DMS79 (cell line): ENCODE measurements around the gene IGF2BP1.
"Not testable (repeated sequence)": the region's sequence is repeated elsewhere in the genome, so short reads cannot be mapped to it uniquely, and the experiment has no call there.

Experiments
- DNase-seq: peaks from one replicate; lab custom pipeline; 2025; lab: John Stamatoyannopoulos, UW

IGF2BP1 gene

DNA sequence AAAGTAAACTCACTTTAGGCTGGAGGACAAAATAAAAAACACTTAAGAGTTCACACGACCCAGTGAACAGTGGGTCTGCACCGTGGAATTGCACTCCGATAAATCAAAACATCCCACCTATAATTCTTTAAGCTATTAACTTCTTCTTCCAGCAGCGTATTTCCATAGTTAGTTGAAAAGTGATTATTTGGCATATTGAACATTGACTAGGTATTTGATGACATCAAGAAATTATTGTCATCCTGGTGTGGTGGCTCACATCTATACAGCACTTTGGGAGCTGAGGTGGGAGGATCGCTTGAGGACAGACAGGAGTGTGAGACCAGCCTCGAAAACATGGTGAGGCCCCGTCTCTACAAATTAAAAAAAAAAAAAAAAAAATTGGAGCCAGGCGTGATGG lies 23.4 kb downstream of the IGF2BP1 start:
- DNase-seq, result no peak

DNA sequence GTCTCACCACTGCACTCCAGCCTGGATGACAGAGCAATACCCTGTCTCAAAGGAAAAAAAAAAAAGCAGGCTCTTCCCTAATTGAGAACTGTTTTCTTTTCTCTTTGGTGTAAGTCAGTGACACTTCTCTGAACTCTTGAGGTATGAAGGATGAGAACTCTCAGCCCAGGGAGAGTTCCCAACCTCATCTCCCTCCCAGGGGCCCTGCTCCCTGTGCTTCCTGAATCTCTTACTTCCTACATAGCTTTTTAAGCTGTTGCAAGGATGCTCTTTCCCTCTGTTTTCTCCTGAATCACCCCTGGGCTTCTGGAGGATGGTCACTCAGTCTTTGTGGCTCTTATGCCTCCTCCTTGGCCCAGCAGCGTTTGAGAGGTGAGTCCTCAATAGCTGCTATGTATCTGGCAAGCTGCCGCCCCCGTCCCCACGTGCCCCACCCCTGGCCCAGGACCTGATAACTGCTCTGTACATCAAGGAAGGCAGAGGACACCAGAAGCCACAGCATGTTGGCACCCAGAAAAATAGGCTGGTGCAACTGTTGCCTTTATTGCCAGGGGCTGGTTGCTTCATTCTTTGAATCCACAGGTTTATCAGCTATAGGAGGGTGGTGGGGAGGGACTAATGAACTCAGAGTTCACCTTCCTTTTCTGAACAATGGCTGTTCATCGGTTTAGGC lies 24.0 kb downstream of the IGF2BP1 start:
- DNase-seq, result no peak

DNA sequence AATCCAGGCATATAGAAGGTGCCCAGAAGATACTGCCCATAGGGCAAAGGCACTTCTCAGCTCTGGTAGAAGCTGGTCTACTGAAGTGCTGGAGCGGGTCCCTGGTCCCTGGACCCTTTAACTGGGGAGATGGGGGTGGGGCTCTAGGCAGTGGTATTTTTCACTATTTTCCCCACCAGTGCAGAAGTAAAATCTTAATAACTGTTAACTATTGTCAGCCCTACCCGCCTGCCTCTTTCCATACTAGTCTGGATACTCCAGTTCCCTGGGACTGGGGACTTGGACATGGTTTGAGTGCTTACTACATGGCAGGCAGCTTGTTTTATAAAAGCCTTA lies 24.6 kb downstream of the IGF2BP1 start:
- no peak for DNase-seq

DNA sequence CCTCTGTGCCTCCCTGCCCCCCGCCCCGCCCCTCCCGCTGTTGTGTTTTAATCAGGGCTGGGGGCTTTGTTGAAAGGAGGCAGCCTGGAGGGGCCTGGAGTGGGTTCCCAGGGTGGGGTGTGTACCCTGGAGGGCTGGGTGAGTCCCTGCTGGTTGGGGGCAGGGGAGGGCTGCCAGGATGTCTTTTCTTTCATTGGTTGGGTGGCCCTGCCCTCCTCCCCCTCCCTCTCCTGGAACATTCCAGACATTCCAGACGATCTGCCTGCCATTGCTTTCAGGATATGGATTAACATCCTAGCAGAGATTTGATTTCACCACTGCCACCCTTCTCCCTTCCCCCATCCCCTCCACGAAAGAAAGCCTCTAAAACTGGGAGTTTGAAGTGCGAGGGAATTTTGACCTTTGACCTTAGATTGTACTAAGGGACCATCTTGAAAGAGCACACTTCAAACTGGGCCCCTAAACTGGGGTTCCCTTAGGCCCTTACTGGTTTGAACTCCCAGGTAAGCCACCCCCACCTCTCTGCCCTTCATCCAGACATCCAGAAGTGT lies 25.3 kb downstream of the IGF2BP1 start:
- DNase-seq, result no peak

DNA sequence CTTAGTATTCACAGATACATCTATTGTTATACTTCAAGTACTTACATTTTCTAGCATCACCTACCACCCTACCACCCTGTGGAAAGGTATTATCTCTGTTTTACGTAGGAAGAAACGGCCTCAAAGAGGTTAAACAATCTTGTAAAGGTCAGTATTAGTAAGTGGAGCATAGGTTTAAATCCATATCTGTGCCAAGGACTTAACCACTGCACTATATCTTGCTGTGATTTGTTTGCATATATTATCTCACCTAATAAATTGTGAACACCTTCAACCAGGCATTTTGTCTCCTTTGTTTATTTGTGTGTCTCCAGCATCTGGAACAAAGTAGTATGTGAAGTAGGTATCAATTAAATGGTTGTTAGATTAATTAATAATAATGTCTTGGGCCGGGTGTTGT lies 27.3 kb downstream of the IGF2BP1 start:
- DNase-seq, result no peak

DNA sequence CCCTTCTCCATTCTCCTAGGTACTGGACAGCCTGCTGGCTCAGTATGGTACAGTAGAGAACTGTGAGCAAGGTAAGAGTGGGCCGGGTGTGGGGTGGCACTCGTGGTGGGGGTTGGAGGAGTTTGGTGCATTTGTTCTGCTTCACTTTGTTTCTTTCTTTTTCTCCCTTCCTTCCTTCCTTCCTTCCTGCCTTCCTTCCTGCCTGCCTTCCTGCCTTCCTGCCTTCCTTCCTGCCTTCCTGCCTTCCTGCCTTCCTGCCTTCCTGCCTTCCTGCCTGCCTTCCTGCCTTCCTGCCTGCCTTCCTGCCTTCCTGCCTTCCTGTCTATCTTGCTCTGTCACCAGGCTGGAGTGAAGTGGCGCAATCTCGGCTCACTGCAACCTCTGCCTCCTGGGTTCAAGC lies 29.3 kb downstream of the IGF2BP1 start:
- DNase-seq, result not testable (repeated sequence)

DNA sequence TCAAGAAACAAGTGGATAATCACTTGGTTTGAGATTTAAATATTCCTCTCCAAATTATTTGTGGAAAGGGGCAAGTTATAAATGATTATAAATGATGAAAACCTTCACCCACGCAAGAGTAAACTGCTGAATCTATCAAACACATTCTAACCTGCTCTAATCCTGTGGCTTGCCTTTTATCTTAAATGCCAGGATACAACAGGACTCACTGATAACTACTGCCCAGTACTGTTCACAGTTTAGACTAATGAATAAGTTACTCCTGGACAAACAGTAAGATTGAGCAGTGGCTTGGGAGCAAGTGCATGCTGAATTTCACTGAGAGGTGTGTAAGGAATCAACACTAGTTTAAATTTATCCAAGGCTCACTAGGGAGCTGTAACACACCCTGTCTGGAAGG lies 31.1 kb downstream of the IGF2BP1 start:
- no peak for DNase-seq

DNA sequence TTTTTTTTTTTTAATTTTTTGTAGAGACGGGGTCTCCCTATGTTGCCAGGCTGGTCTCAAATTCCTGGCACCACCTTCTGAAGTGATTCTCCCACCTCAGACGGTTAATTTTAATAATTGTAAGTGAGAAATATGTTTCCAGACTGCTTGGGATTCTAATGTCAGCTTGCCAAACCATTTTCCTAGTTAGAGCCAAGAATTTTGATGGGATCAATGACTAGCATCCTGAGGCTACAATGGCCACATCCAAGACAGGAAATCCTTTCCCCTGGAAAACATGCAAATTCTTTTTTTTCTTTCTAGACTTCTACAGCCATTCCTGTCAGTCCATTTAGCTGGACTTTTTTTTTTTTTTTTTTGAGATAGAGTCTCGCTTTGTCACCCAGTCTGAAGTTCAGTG lies 32.6 kb downstream of the IGF2BP1 start:
- DNase-seq, result no peak

DNA sequence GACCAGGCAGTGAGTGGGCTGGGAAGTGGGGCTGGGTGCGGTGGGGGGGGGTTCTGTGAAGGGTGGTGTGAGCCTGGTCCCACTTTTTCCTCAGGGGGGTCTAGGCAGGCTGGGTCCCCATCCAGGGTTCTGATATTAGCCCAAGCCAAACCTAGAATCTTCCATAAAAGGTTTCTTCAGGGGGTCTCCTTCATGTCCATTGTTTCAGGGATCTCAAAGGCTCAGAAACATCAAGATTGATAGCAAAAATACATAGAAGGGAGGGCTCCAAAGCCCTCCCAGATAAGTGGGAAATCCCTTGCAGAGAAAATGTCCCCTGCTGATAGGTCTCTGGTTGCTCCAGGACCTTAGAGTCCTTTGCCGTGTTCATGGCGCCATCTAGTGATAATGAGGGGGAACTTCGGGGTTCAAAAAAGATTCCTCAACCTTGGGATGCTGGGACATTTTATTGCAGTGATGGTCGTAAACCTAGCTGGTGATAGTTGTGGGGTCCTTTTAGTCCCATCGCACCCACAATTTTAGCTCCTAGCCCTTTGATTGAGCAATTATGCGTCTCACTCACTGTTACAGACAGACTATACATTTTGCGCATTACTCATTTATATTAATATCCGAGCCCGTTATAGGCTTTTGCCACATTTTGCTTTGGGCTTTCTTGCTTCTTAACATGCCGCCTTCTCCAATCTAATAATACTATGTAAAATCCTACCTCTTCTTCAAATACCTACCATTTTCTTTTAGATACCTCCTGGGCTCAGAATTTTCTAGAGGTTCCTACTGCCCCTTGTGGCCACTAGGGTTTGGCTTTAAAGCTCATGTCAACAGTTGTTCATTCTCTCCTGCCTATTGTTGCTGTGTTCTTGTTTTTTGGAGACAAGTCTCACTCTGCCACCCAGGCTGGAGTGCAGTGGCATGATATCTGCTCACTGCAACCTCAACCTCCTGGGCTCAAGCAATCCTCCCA lies 35.1 kb downstream of the IGF2BP1 start:
- DNase-seq, result peak; percentile 75

DNA sequence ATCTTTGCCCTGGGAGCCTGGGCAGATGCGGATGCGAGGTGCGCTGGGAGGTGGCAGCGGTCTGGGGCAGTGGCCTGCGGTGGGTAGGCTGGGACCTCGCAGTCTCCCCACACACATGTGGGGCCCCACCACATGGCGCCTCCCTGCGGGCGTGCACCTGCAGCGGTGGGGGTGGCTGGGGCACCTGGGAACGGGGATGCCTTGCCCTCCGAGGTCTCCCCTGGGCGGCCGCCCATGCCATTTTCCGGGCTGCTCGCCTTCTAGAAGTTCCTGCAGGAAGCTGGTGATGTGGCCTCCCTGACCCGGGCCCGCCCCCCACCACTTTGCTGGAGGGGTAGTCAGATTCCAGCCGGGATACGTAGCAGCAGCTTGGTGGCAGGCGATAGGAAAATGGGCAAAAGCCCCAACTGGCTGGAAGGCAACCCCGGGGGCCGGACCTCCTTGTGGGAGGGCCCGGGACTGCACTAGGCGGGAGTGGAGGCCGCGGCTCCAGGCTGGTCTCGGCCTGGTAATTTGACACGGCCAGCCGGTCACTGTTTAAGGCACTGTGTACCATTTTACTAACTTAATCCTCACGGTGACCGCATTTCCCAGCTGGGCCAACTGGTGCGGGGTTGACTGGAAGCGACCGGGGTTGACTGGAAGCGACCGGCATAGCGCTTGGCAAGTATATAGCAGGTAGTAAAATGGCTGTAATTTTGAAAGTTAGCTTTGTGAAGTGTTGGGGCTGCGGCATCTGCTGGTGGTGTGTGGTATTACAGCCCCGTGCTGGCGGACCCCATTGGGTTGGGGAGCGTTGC lies 38.5 kb downstream of the IGF2BP1 start:
- DNase-seq, result no peak

DNA sequence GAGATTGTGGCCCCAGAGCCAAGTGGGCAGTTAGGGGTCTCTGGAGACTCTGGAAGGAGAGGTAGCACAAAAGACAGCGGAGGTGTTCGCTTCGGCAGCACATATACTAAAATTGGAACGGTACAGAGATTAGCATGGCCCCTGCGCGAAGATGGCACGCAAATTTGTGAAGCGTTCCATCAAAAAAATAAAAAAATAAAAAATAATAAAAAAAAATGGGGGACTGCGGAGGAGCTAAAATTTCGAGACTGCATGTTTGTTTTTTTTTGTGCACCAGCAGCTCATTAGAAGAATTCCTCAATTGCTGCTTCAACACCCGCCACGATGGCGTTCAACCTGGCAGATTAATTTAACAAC lies 39.1 kb downstream of the IGF2BP1 start:
- DNase-seq, result no peak

DNA sequence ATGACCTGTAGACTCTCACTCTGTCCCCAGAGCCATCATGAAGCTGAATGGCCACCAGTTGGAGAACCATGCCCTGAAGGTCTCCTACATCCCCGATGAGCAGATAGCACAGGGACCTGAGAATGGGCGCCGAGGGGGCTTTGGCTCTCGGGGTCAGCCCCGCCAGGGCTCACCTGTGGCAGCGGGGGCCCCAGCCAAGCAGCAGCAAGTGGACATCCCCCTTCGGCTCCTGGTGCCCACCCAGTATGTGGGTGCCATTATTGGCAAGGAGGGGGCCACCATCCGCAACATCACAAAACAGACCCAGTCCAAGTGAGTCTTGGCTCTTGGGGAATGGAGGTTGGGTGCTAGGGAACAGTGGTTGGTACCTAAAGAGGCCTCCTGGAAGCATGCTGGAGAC lies 41.0 kb downstream of the IGF2BP1 start:
- DNase-seq, result no peak

DNA sequence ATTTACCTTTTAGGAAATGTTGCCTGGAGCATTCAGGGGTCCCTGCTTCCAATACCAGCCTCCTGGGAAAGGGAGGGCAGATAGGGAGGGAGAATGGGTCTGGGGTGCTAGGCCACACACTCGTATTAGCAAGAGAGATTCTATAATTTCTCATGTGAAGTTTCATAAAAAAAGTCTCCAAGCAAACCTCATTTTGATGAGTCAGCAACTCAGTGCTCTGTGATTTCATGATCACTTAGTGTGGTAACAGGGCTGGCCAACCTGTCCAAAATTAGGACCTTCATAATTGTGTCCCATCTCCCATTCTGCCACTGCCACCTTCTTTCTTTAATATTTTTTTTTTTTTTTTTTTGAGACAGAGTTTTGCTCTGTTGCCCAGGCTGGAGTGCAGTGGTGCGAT lies 41.4 kb downstream of the IGF2BP1 start:
- DNase-seq, result no peak

DNA sequence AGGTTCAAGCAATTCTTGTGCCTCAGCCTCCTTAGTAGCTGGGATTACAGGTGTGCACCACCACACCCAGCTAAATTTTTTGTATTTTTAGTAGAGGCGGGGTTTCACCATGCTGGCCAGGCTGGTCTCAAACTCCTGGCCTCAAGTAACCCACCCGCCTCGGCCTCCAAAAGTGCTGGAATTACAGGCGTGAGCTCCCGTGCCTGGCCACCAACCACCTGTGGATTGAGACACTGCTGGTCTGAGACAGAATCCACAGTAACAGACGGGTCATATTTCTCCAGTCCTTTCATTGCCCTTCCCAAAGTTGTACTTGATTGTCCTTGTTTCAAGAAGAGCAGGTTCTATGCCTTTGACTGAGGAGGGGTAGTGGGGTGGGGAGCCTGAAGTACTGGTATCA lies 42.3 kb downstream of the IGF2BP1 start:
- DNase-seq, result not testable (repeated sequence)

DNA sequence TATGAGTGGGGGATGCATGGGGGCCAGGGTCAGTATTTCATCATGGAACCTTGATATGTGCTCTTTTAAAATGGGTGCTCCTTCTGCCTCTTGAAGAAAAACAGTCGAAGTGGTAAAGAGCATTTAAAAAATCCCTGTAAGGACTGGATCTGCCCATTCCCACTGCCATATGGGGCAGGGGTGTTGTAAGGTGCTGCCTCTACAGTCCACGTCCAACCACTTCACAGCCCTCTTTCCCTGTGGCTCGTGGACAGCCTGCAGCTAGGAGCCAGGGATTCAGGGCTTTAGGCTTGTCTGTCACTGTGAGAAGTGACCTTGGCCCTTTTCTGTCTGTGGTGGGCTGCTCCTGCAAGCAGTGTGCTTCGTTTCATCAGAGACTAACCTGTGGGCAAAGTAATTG lies 44.3 kb downstream of the IGF2BP1 start:
- no peak for DNase-seq

DNA sequence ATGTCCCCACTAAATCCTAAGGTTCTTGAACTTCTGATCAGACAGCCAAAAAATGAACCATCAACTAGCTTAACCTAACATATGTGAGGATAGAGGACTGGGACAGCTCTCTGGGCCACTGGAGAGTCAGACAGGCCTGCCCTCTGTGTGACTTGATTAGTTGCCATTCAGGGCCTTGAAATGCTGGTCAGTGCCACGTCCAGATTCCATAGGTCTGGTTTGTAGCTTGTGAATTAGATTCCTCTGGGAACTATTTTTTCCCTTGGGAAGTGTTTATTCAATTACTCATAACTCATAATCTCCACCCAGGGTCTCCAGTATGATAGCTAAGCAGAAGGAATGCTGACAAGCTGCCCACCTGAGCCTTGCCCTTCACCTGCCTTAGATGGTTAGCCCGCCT lies 48.2 kb downstream of the IGF2BP1 start:
- no peak for DNase-seq

DNA sequence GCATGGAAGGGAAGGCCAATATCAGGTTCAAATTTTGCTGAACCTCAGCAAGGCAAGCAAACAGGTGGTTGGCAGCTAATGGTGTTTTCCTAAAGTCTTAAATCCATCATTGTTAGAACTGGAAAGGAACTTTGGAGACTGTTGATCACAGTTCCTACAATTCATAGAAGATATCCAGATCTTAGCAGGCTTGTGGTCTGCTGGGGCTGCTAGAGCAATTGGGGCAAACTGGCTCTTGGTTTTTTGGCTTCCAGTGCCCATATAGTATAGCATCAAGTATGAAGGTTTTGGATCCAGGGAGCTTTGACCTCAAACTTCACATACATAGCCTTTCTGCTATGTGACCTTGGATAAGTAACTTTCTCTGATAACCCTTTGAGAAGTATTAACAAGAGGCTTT lies 49.7 kb downstream of the IGF2BP1 start:
- DNase-seq, result no peak

DNA sequence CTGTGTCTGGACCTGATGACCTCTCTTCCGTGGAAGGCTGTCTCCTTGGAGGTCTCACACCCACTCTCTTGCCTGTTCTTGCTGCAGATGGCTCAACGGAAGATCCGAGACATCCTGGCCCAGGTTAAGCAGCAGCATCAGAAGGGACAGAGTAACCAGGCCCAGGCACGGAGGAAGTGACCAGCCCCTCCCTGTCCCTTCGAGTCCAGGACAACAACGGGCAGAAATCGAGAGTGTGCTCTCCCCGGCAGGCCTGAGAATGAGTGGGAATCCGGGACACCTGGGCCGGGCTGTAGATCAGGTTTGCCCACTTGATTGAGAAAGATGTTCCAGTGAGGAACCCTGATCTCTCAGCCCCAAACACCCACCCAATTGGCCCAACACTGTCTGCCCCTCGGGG lies 52.1 kb downstream of the IGF2BP1 start:
- DNase-seq, result no peak

DNA sequence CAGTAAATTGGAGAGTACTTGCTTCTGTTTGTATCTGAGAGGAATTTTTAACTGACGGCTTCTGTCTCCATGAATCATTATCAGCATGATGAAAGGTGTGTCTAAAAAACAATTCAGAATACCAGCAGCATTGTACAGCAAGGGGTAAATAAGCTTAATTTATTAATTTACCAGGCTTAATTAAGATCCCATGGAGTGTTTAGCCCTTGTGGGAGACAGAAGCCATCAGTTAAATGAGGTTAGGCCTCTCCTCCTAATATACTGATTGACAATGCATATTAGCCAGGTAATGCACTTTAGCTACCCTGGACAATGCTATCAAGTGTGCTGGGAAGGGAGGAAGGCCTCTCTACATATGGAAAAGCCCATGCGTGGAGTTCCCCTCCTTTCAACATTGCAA lies 53.4 kb downstream of the IGF2BP1 start:
- DNase-seq, result no peak

DNA sequence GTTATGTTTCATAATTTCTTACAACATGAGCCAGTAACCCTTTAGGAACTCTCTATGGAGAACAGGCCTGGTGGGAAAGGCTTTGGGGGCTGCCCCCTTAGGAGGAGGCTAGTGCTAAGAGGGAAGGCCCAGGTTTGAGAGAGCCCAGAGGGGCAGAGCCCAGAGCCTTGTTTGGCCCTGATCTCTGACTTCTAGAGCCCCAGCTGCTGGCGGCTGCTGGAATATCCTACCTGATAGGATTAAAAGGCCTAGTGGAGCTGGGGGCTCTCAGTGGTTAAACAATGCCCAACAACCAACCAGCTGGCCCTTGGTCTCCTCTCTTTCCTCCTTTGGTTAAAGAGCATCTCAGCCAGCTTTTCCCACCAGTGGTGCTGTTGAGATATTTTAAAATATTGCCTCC lies 54.1 kb downstream of the IGF2BP1 start:
- no peak for DNase-seq

DNA sequence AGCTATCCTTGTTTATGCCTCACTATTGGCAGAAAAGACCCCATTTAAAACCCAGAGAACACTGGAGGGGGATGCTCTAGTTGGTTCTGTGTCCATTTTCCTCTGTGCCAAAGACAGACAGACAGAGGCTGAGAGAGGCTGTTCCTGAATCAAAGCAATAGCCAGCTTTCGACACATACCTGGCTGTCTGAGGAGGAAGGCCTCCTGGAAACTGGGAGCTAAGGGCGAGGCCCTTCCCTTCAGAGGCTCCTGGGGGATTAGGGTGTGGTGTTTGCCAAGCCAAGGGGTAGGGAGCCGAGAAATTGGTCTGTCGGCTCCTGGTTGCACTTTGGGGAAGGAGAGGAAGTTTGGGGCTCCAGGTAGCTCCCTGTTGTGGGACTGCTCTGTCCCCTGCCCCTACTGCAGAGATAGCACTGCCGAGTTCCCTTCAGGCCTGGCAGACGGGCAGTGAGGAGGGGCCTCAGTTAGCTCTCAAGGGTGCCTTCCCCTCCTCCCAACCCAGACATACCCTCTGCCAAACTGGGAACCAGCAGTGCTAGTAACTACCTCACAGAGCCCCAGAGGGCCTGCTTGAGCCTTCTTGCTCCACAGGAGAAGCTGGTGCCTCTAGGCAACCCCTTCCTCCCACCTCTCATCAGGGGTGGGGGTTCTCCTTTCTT lies 56.1 kb downstream of the IGF2BP1 start:
- no peak for DNase-seq
